ENCODE measurements around the gene GRHPR. TPM values are rescaled to one million over a fixed set of nuclear protein-coding genes. Genes with fewer than 3 reads are reported as not detected.
"Not testable (repeated sequence)": the region's sequence is repeated elsewhere in the genome, so short reads cannot be mapped to it uniquely, and the experiment has no call there.

Gene GRHPR
- total and polyA plus RNA-seq, 10 of the 15 experiments (the other 5 are each of a cell fraction or from before 2014, with no cell fraction given) = 52.4 to 194 (median 126) TPM

DNA sequence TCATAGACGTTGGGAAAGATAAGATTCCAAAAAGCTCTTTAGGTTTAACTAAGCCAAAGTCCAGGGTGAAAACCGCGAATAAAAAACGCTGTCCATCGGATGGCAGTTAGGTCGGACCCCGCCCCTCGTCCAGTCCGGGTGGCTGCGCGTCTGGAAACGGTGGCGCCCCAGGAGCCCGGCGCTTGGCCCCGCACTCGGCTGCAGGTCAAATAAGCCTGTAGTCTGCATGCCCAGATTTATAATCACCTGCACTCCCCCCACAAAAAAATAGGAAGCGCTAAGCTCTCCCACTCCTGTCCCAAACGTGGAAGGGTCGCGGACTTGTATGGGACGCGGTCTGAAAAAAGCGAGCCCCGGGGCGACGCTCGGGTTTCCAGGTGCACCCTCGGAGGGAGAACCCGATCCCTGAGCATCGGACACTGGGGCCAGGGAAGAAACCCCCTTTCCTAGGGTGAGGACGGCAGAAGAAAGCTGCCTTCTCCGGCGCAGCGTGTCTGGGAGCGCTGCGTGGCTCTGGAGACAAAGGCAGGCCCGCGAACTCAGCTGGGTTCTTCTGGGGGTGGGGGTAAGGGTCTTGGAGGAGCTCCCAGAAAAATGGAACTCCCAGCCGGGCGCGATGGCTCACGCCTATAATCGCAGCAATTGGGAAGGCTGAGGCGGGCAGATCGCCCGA is 43.7 kb downstream of the GRHPR start (continued):
- TF ChIP-seq POLR2AphosphoS2 (IDR thresholded peaks at IDR 0.05; ENCODE audit: low read depth, low read length) (no peak), ZNF622 (IDR thresholded peaks at IDR 0.05) (no peak), DPF2 (IDR thresholded peaks at IDR 0.05) (0 out of 2 replicates have a peak, but pooled peaks have one; percentile 32), CBFB (IDR thresholded peaks at IDR 0.05; ENCODE audit: low read depth) (no peak)
- TF ChIP-seq, protein P1, sequence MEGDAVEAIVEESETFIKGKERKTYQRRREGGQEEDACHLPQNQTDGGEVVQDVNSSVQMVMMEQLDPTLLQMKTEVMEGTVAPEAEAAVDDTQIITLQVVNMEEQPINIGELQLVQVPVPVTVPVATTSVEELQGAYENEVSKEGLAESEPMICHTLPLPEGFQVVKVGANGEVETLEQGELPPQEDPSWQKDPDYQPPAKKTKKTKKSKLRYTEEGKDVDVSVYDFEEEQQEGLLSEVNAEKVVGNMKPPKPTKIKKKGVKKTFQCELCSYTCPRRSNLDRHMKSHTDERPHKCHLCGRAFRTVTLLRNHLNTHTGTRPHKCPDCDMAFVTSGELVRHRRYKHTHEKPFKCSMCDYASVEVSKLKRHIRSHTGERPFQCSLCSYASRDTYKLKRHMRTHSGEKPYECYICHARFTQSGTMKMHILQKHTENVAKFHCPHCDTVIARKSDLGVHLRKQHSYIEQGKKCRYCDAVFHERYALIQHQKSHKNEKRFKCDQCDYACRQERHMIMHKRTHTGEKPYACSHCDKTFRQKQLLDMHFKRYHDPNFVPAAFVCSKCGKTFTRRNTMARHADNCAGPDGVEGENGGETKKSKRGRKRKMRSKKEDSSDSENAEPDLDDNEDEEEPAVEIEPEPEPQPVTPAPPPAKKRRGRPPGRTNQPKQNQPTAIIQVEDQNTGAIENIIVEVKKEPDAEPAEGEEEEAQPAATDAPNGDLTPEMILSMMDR (IDR thresholded peaks at IDR 0.05 in 2 of 3, conservative IDR thresholded peaks at IDR 0.05 in 1 of 3; ENCODE audit: control insufficient read depth in 2 of 3, extremely low read depth in 1 of 3, insufficient read depth in 1 of 3, low read depth in 3 of 3, low read length in 3 of 3) = no peak
- TF ChIP-seq, protein P2, sequence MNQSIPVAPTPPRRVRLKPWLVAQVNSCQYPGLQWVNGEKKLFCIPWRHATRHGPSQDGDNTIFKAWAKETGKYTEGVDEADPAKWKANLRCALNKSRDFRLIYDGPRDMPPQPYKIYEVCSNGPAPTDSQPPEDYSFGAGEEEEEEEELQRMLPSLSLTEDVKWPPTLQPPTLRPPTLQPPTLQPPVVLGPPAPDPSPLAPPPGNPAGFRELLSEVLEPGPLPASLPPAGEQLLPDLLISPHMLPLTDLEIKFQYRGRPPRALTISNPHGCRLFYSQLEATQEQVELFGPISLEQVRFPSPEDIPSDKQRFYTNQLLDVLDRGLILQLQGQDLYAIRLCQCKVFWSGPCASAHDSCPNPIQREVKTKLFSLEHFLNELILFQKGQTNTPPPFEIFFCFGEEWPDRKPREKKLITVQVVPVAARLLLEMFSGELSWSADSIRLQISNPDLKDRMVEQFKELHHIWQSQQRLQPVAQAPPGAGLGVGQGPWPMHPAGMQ (IDR thresholded peaks at IDR 0.05; ENCODE audit: borderline replicate concordance) = no peak

DNA sequence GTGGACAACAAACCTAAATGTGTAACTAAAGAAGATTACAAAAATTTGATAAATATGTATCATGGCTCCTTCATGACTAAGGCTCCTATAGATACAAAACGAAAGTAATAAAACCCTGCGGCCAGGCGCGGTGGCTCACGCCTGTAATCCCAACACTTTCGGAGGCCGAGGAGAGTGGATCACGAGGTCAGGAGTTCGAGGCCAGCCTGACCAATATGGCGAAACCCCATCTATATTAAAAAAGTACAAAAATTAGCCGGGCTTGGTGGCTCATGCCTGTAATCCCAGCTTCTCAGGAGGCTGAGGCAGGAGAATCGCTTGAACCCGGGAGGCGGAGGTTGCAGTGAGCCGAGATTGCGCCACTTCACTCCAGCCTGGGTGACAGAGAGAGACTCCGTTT is 45.0 kb downstream of the GRHPR start:
- H3K9me3 ChIP-seq (replicated peaks; ENCODE audit: control insufficient read depth, insufficient read depth, low read length); H3K9ac ChIP-seq (ENCODE audit: control insufficient read depth, insufficient read depth, low read length); CTCF ChIA-PET; BruUV-seq (replicated peaks); FAIRE-seq; POLR2A ChIA-PET; ATAC-seq; DNase-seq (ENCODE audit: low read depth, low spot score); H3K4me2 ChIP-seq (ENCODE audit: control insufficient read depth, insufficient read depth); H4K20me1 ChIP-seq (ENCODE audit: control insufficient read depth, insufficient read depth); H3K27me3 ChIP-seq (replicated peaks in 1 of 2; ENCODE audit: control insufficient read depth in 2 of 2, insufficient read depth in 2 of 2, low read length in 1 of 2); in situ Hi-C loops (cut with MboI); H3K4me1 ChIP-seq (ENCODE audit: control insufficient read depth, insufficient read depth, low read length); H3K27ac ChIP-seq (ENCODE audit: control insufficient read depth, insufficient read depth); H3K36me3 ChIP-seq (ENCODE audit: control insufficient read depth in 2 of 2, insufficient read depth in 2 of 2, low read length in 1 of 2); H2AFZ ChIP-seq (ENCODE audit: control insufficient read depth, low read depth, low read length); H3K4me3 ChIP-seq: not testable (repeated sequence)
- intact Hi-C loops (cut with micrococcal nuclease; ENCODE audit: unreplicated experiment) = loop anchor here (5.0 to 10.0 kb wide), 2 partner anchors 435 to 597 kb away; partner anchors contain the start of genes PAX5 and SHB
- ChIA-PET RAD21 (ENCODE audit: unreplicated experiment) (interaction anchor here (0.7 kb wide), 1 partner anchor 9 kb away, joined by 4 read pairs; no protein-coding TSS in a partner anchor), SMC1A (ENCODE audit: uncharacterized antibody, unreplicated experiment) (interaction anchor here (0.7 kb wide), 1 partner anchor 167 kb away, joined by 3 read pairs; no protein-coding TSS in a partner anchor)
- 93% methylated on average over 16 of the region's 17 CpGs for WGBS (ENCODE audit: insufficient coverage, insufficient replicate concordance, low lambda C conversion rate, missing lambda C conversion rate)
- peaks cover 25% of the 10 kb centered on the region for H3K79me2 ChIP-seq (ENCODE audit: control insufficient read depth, insufficient read depth, low read length)

Measured in GM12878 (cell line).